GM23248 (cell line): ENCODE measurements around the gene ESR2.

Experiments used
- EZH2 ChIP-seq: fragments of 200-600 bp; sonication (generic); IDR thresholded peaks from 2 replicates; pipeline ENCODE4 v1.6.1; 2018; ENCODE audit warnings: antibody characterized with exemption, mild to moderate bottlenecking; ENCODE audit not compliant: insufficient read depth, poor library complexity, severe bottlenecking
- EZH2phosphoT487 ChIP-seq: fragments of 200-600 bp; sonication (generic); IDR thresholded peaks from 2 replicates; pipeline ENCODE4 v1.6.1; 2018; ENCODE audit warnings: antibody characterized with exemption, moderate library complexity, mild to moderate bottlenecking, low read depth; ENCODE audit not compliant: insufficient read depth

DNA sequence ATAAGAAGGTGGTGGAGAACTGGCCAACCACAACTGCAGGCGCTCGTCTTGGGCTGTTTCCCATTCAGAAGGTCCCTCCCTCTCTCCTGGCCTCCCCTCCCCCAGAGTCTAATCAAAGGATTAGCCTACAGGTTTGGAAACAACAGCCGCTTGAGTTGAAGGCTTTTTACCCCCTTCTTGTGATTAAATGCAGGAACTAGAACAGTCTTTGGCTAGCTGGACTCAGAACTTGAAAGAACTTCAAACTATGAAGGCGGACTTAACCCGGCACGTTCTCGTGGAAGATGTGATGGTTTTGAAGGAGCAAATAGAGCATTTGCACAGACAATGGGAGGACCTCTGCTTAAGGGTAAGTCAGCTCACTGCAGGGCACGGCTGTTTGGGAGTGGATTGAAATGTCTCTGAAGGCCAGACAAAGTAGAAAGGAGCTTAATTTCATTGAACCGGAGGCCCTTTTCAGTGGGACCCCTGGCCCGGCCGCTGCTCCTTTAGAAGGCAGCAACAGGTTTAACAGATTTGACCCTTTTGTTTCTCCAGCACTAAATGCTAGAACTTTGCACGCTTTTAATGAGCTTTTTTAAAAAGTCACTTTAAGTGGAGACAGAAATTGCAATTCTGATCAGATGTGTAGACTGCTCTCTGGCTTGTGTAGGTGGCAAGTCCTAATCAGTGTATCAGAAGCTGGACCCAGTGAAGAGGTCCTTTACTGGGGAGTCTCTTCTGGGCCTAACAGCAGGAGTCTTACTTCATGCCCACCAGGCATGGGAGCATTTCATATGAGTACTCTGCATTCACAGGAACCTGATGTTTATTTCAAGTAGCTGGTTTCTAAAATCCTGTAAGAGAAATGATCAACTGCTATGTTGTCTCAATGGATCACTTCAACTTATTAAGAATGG, 107.7 kb downstream of the ESR2 start:
- TF ChIP-seq EZH2 (no peak), EZH2phosphoT487 (no peak)
